GM19043 (cell line): ENCODE data around the gene LDHA.

ENCODE experiments used
- ATAC-seq: cut with Tn5 transposase; IDR thresholded peaks from one replicate; pipeline ENCODE4 v1.9.1; 2021; ENCODE audit warnings: low read depth; ENCODE audit not compliant: unreplicated experiment

The LDHA gene

DNA sequence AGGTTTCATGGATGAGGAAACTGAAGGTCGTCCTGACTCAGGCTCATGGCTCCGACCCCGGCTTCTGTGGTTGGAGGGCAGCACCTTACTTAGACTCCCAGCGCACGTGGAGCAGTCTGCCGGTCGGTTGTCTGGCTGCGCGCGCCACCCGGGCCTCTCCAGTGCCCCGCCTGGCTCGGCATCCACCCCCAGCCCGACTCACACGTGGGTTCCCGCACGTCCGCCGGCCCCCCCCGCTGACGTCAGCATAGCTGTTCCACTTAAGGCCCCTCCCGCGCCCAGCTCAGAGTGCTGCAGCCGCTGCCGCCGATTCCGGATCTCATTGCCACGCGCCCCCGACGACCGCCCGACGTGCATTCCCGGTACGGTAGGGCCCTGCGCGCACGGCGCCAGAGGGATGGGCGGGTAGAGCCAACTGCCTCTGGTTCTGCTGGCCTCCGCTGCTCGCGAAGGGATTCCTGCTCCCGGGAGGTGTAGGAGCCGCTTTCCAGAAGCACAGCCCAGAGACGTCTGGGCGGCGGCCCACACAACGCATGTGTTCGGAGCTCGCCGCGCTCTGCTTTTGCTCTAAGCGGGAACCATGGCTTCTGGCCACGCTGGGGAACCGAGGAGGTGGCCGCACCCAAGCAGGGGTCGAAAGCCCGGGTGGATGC, at the start of gene LDHA:
TSS of gene LDHA (plus strand) at position 289 of the 653 bp plus-strand sequence. CDS start 2,280 bp downstream, outside the sequence.
- peak; percentile 78 for ATAC-seq

DNA sequence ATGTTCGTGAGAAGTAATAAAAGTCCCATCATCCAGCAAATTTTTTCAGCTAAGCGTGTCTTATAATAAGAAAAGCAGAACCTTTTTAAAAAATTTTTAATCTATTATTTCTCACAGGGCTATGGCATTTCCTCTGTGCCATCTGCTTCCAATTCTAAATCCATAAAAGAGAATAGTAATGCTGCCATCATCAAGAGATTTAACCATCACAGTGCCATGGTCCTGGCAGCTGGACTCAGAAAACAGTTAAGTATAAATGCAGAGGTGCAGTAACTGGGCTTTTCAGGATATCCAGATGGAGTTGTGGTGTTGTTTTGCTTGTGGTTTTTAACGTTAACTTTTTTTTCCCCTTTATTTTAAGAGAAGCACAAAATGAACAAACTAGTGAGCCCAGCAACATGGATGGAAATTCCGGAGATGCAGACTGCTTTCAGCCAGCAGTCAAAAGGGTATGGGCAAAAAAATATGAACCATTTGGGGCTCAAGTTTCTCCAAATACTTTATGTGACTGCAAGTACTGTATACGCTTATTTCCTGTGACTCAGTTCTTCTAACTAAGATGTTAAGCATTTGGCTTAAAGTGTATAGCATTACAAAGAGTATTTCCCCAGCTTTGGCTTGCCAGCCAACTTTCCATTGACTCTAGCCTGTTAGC, 46.8 kb upstream of the LDHA start:
- no peak for ATAC-seq

DNA sequence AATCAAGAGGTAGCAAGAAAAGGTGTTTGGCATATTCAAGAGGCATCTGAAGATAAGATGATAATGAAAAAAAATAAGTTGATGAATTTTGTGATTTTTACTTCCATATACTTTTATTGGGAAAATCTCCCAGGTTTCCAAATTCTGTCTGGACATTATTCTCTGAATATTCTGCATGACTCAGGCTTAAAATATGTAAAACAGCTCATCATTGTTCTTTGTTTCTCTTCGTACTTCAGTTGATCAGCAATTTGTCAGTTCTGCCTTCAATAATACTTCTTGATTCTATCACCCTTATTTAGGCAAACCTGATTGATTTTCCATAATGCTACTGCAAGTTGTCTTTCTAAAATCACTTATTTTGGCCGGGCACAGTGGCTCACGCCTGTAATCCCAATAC, 41.8 kb upstream of the LDHA start:
- no peak for ATAC-seq

DNA sequence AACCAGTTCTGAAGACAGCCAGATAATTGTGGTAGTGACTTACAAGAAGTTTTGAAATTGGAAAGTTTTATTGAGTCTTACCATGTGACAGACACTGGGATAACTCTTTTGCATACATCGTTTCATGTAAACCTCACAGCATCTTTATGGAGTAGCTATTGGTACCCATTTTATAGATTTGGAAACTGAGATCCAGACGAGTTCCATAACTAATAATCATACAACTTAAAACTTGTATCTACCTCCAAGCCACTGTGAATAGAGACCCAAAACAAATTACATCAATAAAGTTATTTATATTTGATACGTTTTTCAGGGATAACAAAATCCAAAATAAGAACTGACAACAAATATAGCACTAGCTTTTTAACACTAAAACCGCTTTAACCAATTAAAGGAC, 35.7 kb upstream of the LDHA start:
- ATAC-seq = no peak

DNA sequence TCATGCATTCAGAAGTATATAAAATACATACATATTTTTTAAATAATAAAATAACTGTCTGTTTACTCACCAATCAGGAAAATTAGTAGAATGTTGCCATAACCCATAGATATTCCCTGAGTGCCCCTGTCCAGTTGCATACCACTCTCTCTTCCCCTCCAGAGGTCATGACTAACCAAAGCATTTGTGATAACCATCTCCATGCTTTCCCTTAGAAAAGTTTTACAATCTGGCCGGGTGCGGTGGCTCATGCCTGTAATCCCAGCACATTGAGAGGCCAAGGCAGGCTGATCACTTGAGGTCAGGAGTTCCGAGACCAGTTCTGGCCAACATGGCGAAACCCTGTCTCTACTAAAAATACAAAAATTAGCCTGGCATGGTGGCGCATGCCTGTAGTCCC, 33.2 kb upstream of the LDHA start:
- ATAC-seq = no peak

DNA sequence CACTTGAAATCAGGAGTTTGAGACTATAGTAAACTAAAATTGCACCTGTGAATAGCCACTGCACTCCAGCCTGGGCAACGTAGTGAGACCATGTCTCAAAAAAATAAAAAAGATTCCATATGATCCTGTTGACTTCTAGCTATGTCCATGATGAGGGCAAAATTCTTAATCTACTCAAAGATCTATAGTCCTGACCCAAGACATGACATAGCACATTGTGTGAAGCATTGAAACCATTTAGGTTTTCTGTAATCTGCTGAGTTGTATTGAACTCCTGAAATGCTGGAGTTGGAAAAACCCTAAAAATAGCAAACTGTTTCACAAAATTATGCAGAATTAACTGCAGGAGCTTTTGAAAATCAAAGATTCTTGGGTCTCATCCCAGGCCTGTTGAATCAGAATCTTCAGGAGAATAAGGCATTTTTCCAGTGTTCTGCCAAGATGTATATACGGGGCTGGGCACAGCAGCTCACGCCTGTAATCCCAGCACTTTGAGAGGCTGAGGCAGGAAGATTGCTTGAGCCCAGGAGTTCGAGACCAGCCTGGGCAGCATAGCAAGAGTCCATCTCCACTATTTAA, 29.8 kb upstream of the LDHA start:
- ATAC-seq = no peak

DNA sequence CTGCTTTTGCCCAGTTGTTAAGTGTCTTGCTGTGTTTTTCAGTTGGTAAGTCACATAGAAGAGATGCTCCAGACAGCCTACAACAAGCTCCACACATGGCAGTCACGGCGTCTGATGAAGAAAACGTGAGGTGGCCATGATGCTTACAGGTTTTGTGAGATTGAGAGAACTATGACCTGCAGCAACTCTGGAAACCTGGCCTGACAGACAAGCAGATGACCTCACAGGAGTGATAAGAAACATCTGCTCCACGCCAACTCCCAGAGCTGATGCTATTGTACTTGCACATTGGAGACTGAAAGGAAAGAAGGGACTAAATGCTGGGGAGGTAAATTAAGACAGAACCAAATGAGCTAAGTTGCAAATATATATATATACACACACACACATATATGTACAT, 28.6 kb upstream of the LDHA start:
- ATAC-seq = no peak

DNA sequence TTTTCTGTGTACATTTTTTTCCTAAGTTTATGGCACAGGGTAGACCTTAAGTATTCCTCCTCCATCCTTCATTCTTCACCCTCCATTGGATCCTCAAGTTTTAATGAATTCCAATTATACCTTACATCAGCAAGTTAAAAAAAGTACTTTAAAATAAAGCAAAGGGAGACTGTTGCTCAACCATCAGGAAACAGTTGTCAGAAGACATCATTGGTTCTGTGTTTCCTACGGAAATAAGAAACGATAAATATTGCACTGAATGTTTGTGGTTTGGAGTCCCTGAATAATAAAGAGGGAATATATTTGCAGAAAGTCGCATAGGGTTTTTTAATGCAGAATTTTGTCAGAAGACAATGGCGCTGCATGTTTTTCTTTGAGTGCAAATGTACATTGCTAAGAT, 28.1 kb upstream of the LDHA start:
- ATAC-seq = no peak

DNA sequence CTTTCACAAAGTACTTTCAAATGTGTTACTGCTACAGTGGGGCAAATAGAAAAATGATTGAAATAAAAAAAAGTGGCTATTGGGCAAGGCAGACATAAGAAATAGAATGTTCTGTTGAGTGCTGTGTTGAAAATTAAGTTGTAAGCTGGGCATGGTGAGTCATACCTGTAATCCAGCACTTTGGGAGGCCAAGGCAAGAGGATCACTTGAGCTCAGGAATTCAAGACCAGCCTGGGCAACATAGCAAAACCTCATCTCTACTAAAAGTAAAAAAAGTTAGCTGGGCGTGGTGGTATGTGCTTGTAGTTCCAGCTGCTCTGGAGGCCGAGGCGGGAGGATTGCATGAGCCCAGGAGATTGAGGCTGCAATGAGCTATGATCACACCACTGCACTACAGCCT, 26.9 kb upstream of the LDHA start:
- no peak for ATAC-seq

DNA sequence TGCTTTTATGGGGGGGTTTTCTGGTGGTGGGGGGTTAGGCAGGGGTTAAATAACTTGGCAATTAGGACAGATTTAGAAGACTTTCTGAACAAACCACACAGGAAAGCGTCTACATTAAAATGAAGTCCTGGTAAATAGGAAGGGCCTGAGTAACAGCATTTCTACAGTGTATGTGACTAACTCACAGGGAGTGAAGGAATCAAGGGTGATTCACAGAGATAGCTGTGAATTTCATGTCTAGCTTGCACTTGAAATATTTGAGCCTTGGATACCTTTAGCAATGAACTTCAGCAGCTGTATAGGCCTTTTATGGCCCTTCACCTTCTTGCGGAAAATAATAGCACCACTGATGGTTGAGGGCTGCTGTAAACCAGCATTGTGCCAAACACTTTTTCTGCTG, 26.1 kb upstream of the LDHA start:
- no peak for ATAC-seq

DNA sequence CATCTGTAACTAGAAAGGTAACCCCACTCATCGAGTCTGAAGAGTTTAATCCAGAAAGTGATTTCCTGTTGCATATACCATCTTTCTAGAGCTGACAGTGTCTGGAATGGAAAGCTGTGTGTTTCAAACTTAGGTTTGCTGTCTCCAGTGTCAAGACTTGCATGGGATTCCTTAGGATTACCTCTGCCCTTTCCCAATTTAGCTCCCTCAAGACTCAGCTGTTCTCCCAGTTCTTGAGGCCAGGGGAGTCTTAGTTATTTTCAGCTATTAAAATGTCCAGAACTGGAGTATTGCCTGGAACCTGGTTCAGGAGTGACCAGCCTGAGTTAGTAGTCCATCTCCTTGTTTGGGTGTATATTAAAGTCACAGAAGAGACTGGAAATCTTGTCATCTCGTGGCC, 25.0 kb upstream of the LDHA start:
- no peak for ATAC-seq

DNA sequence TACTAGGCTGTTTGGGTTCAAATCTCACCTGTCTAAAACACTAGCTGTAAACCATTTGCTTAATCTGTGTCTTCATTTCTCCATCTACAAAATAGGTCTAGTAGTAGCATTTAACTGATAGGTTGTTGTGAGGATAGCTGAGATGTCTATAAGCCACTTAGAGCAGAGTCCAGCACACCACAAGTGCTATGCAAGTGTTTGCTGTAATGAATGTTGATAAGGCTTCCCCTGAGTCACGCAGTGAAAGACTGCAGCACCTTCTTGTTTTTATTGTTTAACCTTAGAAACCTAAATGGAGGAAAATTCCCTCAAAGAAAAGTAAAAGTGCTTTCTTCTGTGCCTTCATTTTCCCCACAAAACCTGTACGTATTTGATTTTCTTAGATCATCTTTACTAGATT, 23.1 kb upstream of the LDHA start:
- ATAC-seq = no peak

DNA sequence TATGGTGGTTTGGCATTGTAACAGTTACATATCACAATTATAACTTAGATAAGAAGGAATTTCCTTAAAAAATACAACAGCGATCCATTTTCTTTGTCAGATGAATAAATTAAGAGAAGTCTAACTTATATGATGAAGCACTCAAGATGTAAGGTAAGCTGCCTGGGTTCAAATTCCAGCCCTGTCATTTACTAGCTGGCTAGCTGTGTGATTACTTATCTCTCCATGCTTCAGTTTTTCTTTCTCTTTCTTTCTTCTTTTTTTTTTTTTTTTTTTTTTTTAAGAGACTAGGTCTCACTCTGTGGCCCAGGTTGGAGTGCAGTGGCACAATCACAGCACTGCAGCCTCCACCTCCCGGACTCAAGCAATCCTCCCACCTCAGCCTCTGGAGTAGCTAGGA, 22.2 kb upstream of the LDHA start:
- ATAC-seq = no peak

DNA sequence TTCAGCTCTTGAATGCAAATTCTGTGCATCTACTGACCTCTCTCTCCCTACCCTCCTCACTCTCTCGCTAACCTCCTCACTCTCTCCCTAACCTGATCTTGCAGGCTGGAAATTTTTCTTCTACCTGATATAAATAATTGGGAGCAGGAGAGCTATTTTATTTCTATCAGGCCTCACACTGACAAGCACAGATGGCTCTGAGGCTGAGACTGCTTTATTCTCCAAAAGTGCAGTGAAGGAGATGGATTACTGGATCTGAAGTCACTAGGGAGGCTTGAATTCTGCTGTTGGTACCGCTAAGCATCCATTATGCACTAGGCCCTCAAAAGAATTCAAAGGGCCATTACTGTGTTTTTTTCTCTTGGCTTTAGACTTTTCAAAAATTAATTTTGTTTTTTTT, 19.4 kb upstream of the LDHA start:
- ATAC-seq = no peak

DNA sequence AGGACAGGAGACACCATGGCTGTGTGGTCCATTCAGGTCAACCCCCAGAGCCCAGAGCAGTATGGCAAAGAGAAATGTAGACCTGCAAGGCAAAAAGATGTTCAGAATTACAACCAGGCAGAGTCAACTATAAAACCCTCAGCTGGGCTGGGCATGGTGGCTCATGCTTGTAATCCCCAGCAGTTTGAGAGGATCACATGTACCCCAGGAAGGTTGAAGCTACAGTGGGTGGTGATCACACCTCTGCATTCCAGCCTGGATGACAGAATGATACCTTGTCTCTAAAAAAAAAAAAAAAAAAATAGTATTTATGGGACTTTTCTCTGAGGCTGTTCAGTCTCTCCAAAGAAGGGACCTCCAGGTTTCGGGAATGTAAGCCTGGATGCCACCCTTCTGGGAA, 18.4 kb upstream of the LDHA start:
- ATAC-seq = no peak

DNA sequence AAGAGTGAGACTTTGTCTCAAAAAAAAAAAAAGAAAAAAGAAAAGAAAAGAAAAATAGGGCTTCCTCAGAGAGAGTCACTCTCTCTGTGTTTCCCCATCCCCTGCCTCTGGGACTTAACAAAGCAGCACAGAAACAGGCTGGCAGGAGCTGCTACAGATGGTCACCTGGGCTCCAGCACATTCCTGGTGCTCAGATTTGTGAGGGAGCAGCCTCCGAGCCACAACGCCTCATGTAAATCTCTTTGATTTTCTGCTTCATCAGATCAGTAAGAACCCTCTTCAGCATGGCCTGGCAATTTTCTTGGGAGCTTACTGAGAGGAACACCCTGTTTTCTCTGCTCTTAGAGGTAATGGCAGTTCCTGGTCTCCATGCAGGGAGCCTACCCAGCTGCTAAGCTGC, 15.2 kb upstream of the LDHA start:
- no peak for ATAC-seq

DNA sequence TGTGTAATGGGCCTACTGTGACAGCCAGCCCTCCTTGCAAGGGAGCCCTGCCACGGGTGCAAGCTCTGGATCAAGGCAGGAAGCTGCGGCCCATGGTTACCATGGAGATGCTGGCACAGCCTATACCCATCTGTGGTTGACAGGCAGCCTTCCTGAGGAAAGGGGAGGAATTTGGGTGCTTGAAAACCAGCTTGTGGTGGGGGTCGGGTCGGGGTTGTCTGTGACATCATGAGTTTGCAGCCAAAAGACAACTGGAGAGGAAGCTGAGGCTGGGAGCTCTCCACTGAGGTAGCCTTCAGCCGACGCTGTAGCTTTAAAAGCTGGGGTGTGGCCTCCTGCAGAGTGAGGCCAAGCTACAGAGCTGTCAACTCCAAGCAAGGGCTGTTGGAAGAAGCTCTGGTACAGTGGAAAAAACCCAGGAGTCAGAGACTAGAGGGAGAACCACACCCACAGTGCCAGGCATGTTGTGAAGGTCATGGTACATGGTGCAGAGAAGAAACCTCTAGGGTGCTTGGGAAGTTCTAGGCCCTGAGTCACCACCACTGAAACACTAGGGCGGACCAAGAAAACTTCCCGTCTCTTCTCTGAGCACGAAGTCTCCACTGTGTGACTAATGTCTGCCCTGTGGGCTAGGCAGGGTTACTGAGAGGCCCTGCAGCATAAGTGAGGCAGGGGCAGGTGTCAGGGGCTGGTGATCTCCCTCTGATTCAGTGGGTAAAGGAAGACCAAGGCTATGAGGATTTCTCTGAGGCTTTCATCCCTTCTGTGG, 10.8 kb upstream of the LDHA start:
- ATAC-seq = peak; percentile 85

DNA sequence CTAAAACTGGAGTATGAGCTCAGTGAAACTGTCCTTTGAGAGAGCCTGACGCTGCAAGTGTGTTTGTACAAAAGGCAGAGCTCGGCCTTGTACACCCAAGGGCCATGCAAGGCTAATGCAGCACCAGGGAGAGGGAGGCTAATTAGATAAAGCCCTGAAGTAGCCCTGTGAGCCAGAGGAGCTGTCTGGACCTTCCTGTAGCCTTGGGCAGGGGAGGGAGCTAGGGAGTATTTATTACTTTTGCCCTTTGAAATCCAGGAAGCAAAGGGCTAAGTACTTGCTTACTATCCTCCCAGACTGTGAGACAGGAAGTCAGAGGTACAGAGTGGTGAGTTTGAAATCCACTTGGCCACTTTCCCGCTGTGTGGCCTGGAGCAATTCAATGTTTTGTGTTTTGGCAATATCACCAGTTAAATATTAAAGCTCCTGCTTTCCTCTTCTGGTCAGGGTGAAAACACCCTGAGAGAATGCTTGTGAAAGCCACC, 10.2 kb upstream of the LDHA start:
- ATAC-seq = peak; percentile 58

DNA sequence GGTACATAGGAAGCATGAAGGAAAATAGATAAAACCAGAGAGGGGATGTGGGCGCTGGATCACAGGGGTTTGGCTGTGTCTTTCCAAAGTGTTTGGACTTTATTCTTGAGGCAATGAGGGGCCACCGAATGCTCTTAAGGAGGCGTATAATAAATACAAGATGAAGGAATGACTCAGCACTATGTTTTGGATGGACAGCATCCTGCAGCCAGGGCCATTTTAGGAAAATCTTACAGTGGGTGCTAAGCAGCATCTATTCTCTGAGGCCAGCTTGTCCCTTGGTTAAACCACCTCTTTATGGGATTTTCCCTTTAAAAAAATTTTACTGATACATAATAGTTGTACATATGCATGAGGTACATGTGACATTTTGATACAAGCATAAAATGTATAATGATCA, 4.3 kb upstream of the LDHA start:
- ATAC-seq = no peak

DNA sequence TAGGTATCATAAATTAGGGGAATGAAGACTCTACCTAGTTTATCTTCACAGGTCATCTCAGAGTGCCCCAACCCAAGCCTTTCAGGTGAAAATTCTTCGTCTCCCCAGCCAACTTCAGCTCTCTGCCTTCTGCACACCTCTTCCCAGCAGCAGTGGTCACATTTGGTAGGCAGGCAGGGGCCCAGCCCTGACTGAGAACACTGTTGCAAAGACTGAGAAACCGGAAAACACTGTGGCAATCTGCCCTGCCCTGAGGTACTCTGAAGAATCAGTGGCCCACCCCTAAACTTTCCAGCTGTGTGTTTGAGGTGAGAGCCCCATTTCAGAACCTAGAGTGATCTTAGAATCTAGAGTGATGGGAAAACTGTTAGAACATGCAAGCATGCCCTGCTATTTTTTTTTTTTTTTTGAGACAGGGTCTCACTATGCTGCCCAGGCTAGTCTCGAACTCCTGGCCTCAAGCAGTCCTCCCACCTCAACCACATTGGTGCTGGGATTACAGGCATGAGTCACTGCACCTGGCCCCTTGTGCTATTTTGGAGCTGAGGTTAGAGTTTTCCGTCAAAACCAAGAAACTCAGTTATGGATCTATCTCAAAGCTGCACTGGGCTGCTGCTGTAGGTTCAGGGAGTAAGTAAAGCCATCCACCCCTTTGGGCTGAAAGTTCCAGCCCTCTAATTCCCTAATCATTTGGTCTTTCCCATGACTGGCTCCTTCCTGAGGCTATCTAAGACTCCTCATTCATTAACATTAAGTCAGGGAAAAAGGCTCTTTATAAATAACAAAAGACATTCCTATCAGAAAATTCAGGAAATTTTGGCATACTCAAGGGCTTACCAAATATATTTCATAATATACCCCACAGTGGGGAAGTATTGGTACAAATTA, 1.7 kb upstream of the LDHA start:
- no peak for ATAC-seq
